HEK293 (cell line): Measurements from ENCODE around the gene PUM1.

ENCODE experiments used
- CTCF ChIA-PET: fragments of 350-600 bp; formaldehyde crosslinking; extraction: SDS; loops from one replicate; lab custom pipeline; 2021; ENCODE audit warnings: antibody characterized with exemption; lab: Yijun Ruan, JAX
- POLR2A ChIA-PET: fragments of 300-600 bp; formaldehyde crosslinking; extraction: SDS; loops from one replicate; lab custom pipeline; 2020; ENCODE audit warnings: antibody characterized with exemption, inconsistent platforms; lab: Yijun Ruan, JAX
- H3K27ac ChIP-seq: fragments of 200-500 bp; sonication (Bioruptor generic); 2 replicates; pipeline ENCODE4 v1.5.1; 2014; ENCODE audit warnings: low read depth, low read length, control low read depth, inconsistent platforms; ENCODE audit errors: extremely low read depth
- H3K36me3 ChIP-seq, 2 experiments: fragments of 200-500 bp in 1 of 2; sonication (Bioruptor generic) in 1 of 2; 1 replicate in 1 of 2; 2 replicates in 1 of 2; pipeline ENCODE4 v1.5.1; 2014 to 2017; ENCODE audit warnings: inconsistent platforms in 2 of 2, low read length in 2 of 2; ENCODE audit not compliant: control insufficient read depth in 2 of 2, insufficient read depth in 1 of 2
- H3K4me1 ChIP-seq: fragments of 200-500 bp; sonication (Bioruptor generic); 2 replicates; pipeline ENCODE4 v1.5.1; 2014; ENCODE audit warnings: mild to moderate bottlenecking, low read length, inconsistent platforms; ENCODE audit not compliant: control insufficient read depth, insufficient read depth
- H3K4me3 ChIP-seq: 2 replicates; pipeline ENCODE4 v1.5.1; 2011; ENCODE audit warnings: low read depth, mild to moderate bottlenecking, control low read depth, low read length, moderate library complexity
- H3K9me3 ChIP-seq: fragments of 200-500 bp; sonication (Bioruptor generic); 2 replicates; pipeline ENCODE4 v1.5.1; 2014; ENCODE audit warnings: low read depth, low read length, inconsistent platforms; ENCODE audit not compliant: control insufficient read depth, insufficient read depth
- EGR2 ChIP-seq: fragments of 450-650 bp; formaldehyde crosslinking; IDR thresholded peaks from 2 replicates; pipeline ENCODE4 v1.5.1; 2016; ENCODE audit warnings: low read depth, missing biosample characterization, missing genetic modification characterization
- GLIS1 ChIP-seq: fragments of 450-650 bp; formaldehyde crosslinking; IDR thresholded peaks from 2 replicates; pipeline ENCODE4 v1.5.1; 2016; ENCODE audit warnings: missing biosample characterization, missing genetic modification characterization
- GLIS2 ChIP-seq: fragments of 450-650 bp; formaldehyde crosslinking; IDR thresholded peaks from 2 replicates; pipeline ENCODE4 v1.5.1; 2016; ENCODE audit warnings: missing biosample characterization, missing genetic modification characterization
- INSM2 ChIP-seq: fragments of 450-650 bp; formaldehyde crosslinking; IDR thresholded peaks from 2 replicates; pipeline ENCODE4 v1.5.1; 2016; ENCODE audit warnings: missing biosample characterization, missing genetic modification characterization
- PRDM10 ChIP-seq: fragments of 450-650 bp; formaldehyde crosslinking; IDR thresholded peaks from 2 replicates; pipeline ENCODE4 v1.5.1; 2016; ENCODE audit warnings: missing biosample characterization, missing genetic modification characterization
- SCRT1 ChIP-seq: fragments of 450-650 bp; formaldehyde crosslinking; IDR thresholded peaks from 2 replicates; pipeline ENCODE4 v1.5.1; 2016; ENCODE audit warnings: missing biosample characterization, missing genetic modification characterization, borderline replicate concordance
- ZBTB17 ChIP-seq: fragments of 450-650 bp; formaldehyde crosslinking; IDR thresholded peaks from 2 replicates; pipeline ENCODE4 v1.5.1; 2016; ENCODE audit warnings: missing biosample characterization, missing genetic modification characterization
- ZBTB8A ChIP-seq: fragments of 450-650 bp; formaldehyde crosslinking; IDR thresholded peaks from 2 replicates; pipeline ENCODE4 v1.5.1; 2016; ENCODE audit warnings: missing biosample characterization, missing genetic modification characterization
- ZNF132 ChIP-seq: fragments of 450-650 bp; formaldehyde crosslinking; IDR thresholded peaks from 2 replicates; pipeline ENCODE4 v1.5.1; 2017; ENCODE audit warnings: missing biosample characterization, missing genetic modification characterization, borderline replicate concordance
- ZNF146 ChIP-seq: fragments of 450-650 bp; formaldehyde crosslinking; IDR thresholded peaks from 2 replicates; pipeline ENCODE4 v1.5.1; 2016; ENCODE audit warnings: missing biosample characterization, missing genetic modification characterization
- ZNF175 ChIP-seq: fragments of 450-650 bp; formaldehyde crosslinking; IDR thresholded peaks from 2 replicates; pipeline ENCODE4 v1.5.1; 2016; ENCODE audit warnings: missing biosample characterization, missing genetic modification characterization
- ZNF335 ChIP-seq: fragments of 450-650 bp; formaldehyde crosslinking; conservative IDR thresholded peaks from 2 replicates; pipeline ENCODE4 v1.5.1; 2016; ENCODE audit warnings: missing biosample characterization, missing genetic modification characterization
- ZNF366 ChIP-seq: fragments of 450-650 bp; formaldehyde crosslinking; conservative IDR thresholded peaks from 2 replicates; pipeline ENCODE4 v1.5.1; 2016; ENCODE audit warnings: missing biosample characterization, missing genetic modification characterization
- ZNF391 ChIP-seq: fragments of 450-650 bp; formaldehyde crosslinking; IDR thresholded peaks from 2 replicates; pipeline ENCODE4 v1.5.1; 2016; ENCODE audit warnings: low read depth, missing biosample characterization, missing genetic modification characterization, borderline replicate concordance
- ZNF600 ChIP-seq: fragments of 450-650 bp; formaldehyde crosslinking; IDR thresholded peaks from 2 replicates; pipeline ENCODE4 v1.5.1; 2016; ENCODE audit warnings: missing biosample characterization, missing genetic modification characterization
- ZNF623 ChIP-seq: fragments of 450-650 bp; formaldehyde crosslinking; IDR thresholded peaks from 2 replicates; pipeline ENCODE4 v1.5.1; 2016; ENCODE audit warnings: missing biosample characterization, missing genetic modification characterization
- ZNF677 ChIP-seq: fragments of 450-650 bp; IDR thresholded peaks from 2 replicates; pipeline ENCODE4 v1.5.0; 2018; ENCODE audit warnings: missing biosample characterization, mild to moderate bottlenecking, missing genetic modification characterization, moderate library complexity
- ZNF701 ChIP-seq: fragments of 450-650 bp; formaldehyde crosslinking; IDR thresholded peaks from 2 replicates; pipeline ENCODE4 v1.5.1; 2016; ENCODE audit warnings: missing biosample characterization, missing genetic modification characterization
- ZNF768 ChIP-seq: fragments of 450-650 bp; formaldehyde crosslinking; IDR thresholded peaks from 2 replicates; pipeline ENCODE4 v1.5.1; 2018; ENCODE audit warnings: missing biosample characterization, mild to moderate bottlenecking, missing genetic modification characterization
- ZNF777 ChIP-seq: fragments of 450-650 bp; formaldehyde crosslinking; IDR thresholded peaks from 2 replicates; pipeline ENCODE4 v1.5.1; 2017; ENCODE audit warnings: missing biosample characterization, missing genetic modification characterization, borderline replicate concordance
- ZSCAN23 ChIP-seq: fragments of 450-650 bp; formaldehyde crosslinking; IDR thresholded peaks from 2 replicates; pipeline ENCODE4 v1.5.1; 2016; ENCODE audit warnings: missing biosample characterization, missing genetic modification characterization
- TF ChIP-seq, protein P1 (sequence below): IDR thresholded peaks from 2 replicates; pipeline ENCODE4 v1.6.1; 2011; ENCODE audit warnings: mild to moderate bottlenecking, low read depth, low read length, borderline replicate concordance
- TF ChIP-seq, protein P2 (sequence below): fragments of 450-650 bp; formaldehyde crosslinking; IDR thresholded peaks from 2 replicates; pipeline ENCODE4 v1.5.1; 2016; ENCODE audit warnings: missing biosample characterization, missing genetic modification characterization, low read depth

PUM1 gene

GRCh38 chr1:30904191-30904961, 161.1 kb downstream of the PUM1 start:
- ChIA-PET CTCF (interaction anchor here (0.8 to 4.8 kb wide), 5 partner anchors 102 to 185 kb away, joined by 3 to 56 read pairs (median 4); no protein-coding TSS in a partner anchor), POLR2A (interaction anchor here (1.2 kb wide), 1 partner anchor 103 kb away, joined by 5 read pairs; no protein-coding TSS in a partner anchor)
- Histone ChIP-seq H3K9me3 (no peaks in the 10 kb centered on the region), H3K36me3 (no peaks in the 10 kb centered on the region), H3K4me1 (peaks cover 7% of the 10 kb centered on the region; the same call in 1 of the 2 replicates), H3K27ac (no peak overlapping the region), H3K4me3 (no peak overlapping the region)
- TF ChIP-seq GLIS2 (peak; percentile 57), ZNF146 (tag by site-specific recombination) (no peak), GLIS1 (tag by site-specific recombination) (peak; percentile 80), PRDM10 (tag by site-specific recombination) (0 out of 2 replicates have a peak, but pooled peaks have one; percentile 12)

GRCh38 chr1:30903343-30904034, 162.0 kb downstream of the PUM1 start:
- POLR2A ChIA-PET: no interaction called here
- Histone ChIP-seq H3K4me3 (no peak overlapping the region), H3K4me1 (0 out of 2 replicates have a peak, but pooled peaks cover 3% of the 10 kb centered on the region), H3K9me3 (no peaks in the 10 kb centered on the region), H3K27ac (no peak overlapping the region), H3K36me3 (no peaks in the 10 kb centered on the region)
- CTCF ChIA-PET: interaction anchor here (0.9 to 4.8 kb wide), 2 partner anchors 101 to 184 kb away, joined by 3 to 56 read pairs; no protein-coding TSS in a partner anchor
- TF ChIP-seq ZBTB8A (no peak), ZNF701 (tag by site-specific recombination) (no peak), ZBTB17 (tag by site-specific recombination) (no peak), ZSCAN23 (tag by site-specific recombination) (no peak), ZNF132 (tag by site-specific recombination) (no peak), ZNF777 (tag by site-specific recombination) (no peak), ZNF768 (tag by site-specific recombination) (peak; percentile 93), GLIS1 (tag by site-specific recombination) (peak; percentile 98), ZNF175 (no peak), ZNF335 (tag by site-specific recombination) (no peak), ZNF677 (tag by site-specific recombination) (no peak), SCRT1 (no peak), ZNF623 (tag by site-specific recombination) (no peak), EGR2 (tag by site-specific recombination) (peak; percentile 77), ZNF366 (tag by site-specific recombination) (no peak), ZNF600 (tag by site-specific recombination) (no peak), ZNF391 (no peak), INSM2 (tag by site-specific recombination) (no peak)
- TF ChIP-seq, protein P1, sequence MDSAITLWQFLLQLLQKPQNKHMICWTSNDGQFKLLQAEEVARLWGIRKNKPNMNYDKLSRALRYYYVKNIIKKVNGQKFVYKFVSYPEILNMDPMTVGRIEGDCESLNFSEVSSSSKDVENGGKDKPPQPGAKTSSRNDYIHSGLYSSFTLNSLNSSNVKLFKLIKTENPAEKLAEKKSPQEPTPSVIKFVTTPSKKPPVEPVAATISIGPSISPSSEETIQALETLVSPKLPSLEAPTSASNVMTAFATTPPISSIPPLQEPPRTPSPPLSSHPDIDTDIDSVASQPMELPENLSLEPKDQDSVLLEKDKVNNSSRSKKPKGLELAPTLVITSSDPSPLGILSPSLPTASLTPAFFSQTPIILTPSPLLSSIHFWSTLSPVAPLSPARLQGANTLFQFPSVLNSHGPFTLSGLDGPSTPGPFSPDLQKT: no peak
- TF ChIP-seq, protein P2, sequence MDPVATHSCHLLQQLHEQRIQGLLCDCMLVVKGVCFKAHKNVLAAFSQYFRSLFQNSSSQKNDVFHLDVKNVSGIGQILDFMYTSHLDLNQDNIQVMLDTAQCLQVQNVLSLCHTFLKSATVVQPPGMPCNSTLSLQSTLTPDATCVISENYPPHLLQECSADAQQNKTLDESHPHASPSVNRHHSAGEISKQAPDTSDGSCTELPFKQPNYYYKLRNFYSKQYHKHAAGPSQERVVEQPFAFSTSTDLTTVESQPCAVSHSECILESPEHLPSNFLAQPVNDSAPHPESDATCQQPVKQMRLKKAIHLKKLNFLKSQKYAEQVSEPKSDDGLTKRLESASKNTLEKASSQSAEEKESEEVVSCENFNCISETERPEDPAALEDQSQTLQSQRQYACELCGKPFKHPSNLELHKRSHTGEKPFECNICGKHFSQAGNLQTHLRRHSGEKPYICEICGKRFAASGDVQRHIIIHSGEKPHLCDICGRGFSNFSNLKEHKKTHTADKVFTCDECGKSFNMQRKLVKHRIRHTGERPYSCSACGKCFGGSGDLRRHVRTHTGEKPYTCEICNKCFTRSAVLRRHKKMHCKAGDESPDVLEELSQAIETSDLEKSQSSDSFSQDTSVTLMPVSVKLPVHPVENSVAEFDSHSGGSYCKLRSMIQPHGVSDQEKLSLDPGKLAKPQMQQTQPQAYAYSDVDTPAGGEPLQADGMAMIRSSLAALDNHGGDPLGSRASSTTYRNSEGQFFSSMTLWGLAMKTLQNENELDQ: no peak
